Measurements from ENCODE around the gene CHMP2B. TPM values are rescaled to one million over a fixed set of nuclear protein-coding genes. Genes with fewer than 3 reads are reported as not detected.
"Not testable (repeated sequence)": the region's sequence is repeated elsewhere in the genome, so short reads cannot be mapped to it uniquely, and the experiment has no call there.

Gene CHMP2B
- total RNA-seq, 1 experiment from 2014 or later, result 24.4 TPM

- DNase-seq (ENCODE audit: low read depth), result no peak
- in situ Hi-C loops (cut with HindIII; ENCODE audit: low pct_unique_long_range_greater_than_20kb, low sequenced_read_pairs), result no loop called here
These were observed 49.4 kb downstream of the CHMP2B start, which contains the start of gene POU1F1 for GRCh38 chr3:87276484-87276883. TSS of gene POU1F1 (minus strand) at chr3:87276584. CDS start at chr3:87276462, 122 bp downstream.

- peak; percentile 19 for DNase-seq (ENCODE audit: low read depth)
- in situ Hi-C loops (cut with HindIII; ENCODE audit: low pct_unique_long_range_greater_than_20kb, low sequenced_read_pairs), result no loop called here
These were observed 59.9 kb downstream of the CHMP2B start for GRCh38 chr3:87287011-87287410.

GRCh38 chr3:87288446-87288845 lies 61.3 kb downstream of the CHMP2B start:
- in situ Hi-C loops (cut with HindIII; ENCODE audit: low pct_unique_long_range_greater_than_20kb, low sequenced_read_pairs), result no loop called here
- DNase-seq (ENCODE audit: low read depth), result no peak

GRCh38 chr3:87298111-87298718 lies 71.1 kb downstream of the CHMP2B start:
- in situ Hi-C loops (cut with HindIII; ENCODE audit: low pct_unique_long_range_greater_than_20kb, low sequenced_read_pairs), result no loop called here
- peak; percentile 31 for DNase-seq (ENCODE audit: low read depth)

GRCh38 chr3:87305031-87305430 lies 77.9 kb downstream of the CHMP2B start:
- in situ Hi-C loops (cut with HindIII; ENCODE audit: low pct_unique_long_range_greater_than_20kb, low sequenced_read_pairs); DNase-seq (ENCODE audit: low read depth): not testable (repeated sequence)

Other genes with a start within 250 kb of the CHMP2B start
- gene VGLL3, start 236.2 kb upstream of the CHMP2B start, total RNA-seq (2014; rRNA removed; shearing (Covaris generic); ENCODE audit: low replicate concordance), result under 0.01 TPM in 1 of 2 replicates, not detected in the other
- not detected in 2 replicates for gene POU1F1, start 49.3 kb downstream of the CHMP2B start, total RNA-seq (2014; rRNA removed; shearing (Covaris generic); ENCODE audit: low replicate concordance)